GM18502 (cell line): Measurements from ENCODE around the gene CGB7.
"Not testable (repeated sequence)": the region's sequence is repeated elsewhere in the genome, so short reads cannot be mapped to it uniquely, and the experiment has no call there.

ENCODE experiments used
- ATAC-seq: cut with Tn5 transposase; IDR thresholded peaks from one replicate; pipeline ENCODE4 v1.9.1; 2021; ENCODE audit warnings: mild to moderate bottlenecking; ENCODE audit not compliant: unreplicated experiment, poor library complexity

CGB7 gene

DNA sequence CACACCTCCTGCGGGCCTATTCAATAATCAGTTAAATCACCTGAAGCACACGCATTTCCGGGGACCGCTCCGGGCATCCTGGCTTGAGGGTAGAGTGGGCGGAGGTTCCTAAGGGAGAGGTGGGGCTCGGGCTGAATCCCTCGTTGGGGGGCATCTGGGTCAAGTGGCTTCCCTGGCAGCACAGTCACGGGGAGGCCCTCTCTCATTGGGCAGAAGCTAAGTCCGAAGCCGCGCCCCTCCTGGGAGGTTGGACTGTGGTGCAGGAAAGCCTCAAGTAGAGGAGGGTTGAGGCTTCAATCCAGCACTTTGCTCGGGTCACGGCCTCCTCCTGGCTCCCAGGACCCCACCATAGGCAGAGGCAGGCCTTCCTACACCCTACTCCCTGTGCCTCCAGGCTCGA, 14.0 kb downstream of the CGB7 start, which contains the start of gene CGB5:
CGB5 (plus strand) TSS at position 301 of the 400 bp plus-strand sequence. CDS start 362 bp downstream, outside the sequence.
- not testable (repeated sequence) for ATAC-seq

DNA sequence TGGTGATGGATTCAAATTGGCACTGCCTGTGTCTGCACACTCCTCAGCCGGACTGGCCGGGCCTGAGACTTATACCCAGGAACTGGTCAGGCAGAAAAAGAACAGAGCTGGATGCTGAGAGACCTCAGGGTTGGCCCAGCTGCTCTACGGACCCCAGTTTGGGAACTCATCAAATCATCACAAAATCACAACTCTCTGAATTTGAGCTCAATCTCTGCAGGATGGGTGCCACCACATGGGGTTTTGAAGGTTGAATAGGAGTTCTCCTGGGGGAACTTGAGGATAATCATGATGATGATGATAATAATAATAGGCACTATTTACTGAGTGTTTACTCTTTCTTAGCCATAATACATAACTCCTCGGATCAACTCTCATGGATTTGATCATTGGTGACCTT, 14.9 kb downstream of the CGB7 start:
- ATAC-seq = not testable (repeated sequence)

DNA sequence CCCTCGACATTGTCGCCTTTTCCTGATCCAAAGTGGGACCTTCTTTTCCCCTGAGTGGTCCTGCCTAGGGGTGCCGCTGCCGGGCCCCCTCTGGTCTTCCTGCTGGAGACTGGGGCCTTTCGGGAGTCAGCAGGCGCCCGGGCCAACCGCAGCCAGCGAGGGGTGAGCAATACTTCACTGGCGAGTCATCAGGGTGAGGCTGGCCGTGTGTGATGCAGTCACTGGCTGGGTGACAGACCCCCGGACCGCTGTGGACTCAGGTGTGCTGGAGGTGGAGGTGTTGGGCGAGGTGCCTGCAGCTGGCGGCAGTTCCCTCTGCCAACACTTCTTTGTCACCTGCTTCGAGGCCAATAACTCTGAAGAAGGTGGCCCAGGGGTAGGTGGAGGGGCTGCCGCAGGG, 15.4 kb downstream of the CGB7 start:
- no peak for ATAC-seq

DNA sequence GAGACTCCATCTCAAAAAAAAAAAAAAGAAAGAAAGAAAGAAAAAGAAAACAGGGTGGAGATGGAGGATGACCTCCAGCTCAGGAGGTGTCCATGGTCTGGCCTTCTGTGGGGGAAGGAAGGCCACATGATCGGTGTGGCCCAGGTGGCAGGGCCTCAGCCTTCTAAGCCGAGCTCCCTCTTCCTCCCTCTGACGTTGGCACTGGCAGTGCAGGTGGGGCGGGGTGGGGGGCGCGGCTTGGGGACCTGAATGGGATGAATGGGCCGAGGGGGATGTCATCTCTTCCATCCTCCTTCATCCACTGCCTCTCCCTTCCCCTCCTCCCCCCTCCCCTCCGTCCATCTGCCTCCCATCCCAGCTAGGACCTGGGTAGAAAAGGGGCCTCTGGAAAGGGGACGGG, 17.8 kb downstream of the CGB7 start:
- ATAC-seq = not testable (repeated sequence)

DNA sequence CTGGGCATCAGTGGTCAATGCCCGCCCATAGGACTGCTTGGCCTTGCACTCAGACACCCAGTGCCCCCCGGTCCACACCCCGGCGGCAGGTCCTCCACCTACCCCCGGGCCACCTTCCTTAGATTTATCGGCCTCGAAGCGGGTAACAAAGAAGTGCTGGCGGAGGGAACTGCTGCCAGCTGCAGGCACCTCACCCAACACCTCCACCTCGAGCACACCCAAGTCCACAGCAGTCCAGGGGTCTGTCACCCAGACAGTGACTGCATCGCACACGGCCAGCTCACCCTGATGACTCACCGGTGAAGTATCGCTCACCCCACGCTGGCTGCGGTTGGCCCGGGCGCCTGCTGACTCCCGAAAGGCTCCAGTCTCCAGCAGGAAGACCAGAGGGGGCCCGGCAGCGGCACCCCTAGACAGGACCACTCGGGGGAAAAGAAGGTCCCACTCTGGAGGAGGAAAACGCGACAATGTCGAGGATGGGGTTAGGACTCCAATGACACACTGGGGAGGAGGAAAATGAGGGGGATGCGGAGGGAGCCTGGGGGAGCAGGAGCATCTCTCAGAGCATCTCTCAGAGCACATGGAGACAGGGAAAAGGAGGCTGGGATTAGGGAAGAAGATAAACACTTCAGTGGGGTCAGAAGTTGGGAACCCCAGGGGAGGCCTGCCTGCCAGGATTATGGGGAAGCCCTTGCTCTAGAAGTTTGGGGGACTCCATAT, 18.8 kb downstream of the CGB7 start:
- not testable (repeated sequence) for ATAC-seq

DNA sequence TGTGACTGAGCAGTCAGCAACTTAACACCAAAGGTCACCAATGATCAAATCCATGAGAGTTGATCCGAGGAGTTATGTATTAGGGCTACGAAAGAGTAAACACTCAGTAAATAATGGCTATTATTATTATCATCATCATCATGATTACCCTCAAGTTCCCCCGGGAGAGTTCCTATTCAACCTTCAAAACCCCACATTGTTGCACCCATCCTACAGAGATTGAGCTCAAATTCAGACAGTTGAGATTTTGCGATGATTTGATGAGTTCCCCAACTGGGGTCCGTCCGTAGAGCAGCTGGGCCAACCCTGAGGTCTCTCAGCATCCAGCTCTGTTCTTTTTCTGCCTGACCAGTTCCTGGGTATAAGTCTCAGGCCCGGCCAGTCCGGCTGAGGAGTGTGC, 19.4 kb downstream of the CGB7 start:
- ATAC-seq = not testable (repeated sequence)

DNA sequence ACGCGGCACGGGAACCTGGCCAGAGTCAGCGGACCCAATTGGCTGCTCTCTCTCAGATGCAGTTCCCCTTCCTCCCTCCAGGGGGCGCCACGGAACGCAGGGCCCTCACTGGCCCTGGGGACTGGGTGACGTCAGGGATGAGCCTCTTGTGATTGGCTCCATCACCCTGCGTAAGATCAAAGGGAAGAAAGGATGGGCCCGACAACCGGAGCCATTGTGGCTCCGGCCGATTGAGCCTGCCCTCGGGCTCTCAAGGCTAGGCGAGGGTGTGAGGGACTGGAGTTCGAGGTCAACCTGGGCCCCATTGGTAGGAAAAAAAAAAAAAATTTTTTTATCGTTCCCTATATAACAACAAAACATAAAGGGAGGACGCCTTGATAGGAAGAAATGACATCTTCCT, 20.7 kb downstream of the CGB7 start, which contains the start of gene CGB1:
CGB1 (minus strand) TSS at position 81 of the 400 bp plus-strand sequence. CDS start 184 bp downstream, outside the sequence.
- ATAC-seq = not testable (repeated sequence)

DNA sequence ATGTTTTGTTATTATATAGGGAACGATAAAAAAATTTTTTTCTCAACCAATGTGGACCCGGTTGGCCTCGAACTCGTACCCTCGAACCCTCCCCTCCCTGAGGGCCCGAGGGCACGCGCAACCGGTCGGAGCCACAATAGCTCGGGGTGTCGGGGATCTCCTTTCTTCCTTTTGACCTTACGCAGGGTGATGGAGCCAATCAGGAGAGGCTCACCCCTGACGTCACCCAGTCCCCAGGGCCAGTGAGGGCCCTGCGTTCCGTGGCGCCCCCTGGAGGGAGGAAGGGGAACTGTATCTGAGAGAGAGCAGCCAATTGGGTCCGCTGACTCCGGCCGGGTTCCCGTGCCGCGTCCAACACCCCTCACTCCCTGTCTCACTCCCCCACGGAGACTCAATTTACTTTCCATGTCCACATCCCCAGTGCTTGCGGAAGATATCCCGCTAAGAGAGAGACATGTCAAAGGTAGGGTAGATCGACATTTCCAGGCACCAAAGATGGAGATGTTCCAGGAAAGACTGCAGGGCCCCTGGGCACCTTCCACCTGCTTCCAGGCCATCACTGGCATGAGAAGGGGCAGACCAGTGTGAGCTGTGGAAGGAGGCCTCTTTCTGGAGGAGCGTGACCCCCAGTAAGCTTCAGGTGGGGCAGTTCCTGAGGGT, 25.8 kb downstream of the CGB7 start, which contains the start of gene CGB2:
CGB2 (plus strand) TSS at position 249 of the 660 bp plus-strand sequence; CDS start at position 455, 206 bp downstream.
- ATAC-seq = not testable (repeated sequence)

DNA sequence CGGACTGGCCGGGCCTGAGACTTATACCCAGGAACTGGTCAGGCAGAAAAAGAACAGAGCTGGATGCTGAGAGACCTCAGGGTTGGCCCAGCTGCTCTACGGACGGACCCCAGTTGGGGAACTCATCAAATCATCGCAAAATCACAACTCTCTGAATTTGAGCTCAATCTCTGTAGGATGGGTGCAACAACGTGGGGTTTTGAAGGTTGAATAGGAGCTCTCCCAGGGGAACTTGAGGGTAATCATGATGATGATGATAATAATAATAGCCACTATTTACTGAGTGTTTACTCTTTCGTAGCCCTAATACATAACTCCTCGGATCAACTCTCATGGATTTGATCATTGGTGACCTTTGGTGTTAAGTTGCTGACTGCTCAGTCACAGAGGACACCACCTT, 27.2 kb downstream of the CGB7 start:
- not testable (repeated sequence) for ATAC-seq

DNA sequence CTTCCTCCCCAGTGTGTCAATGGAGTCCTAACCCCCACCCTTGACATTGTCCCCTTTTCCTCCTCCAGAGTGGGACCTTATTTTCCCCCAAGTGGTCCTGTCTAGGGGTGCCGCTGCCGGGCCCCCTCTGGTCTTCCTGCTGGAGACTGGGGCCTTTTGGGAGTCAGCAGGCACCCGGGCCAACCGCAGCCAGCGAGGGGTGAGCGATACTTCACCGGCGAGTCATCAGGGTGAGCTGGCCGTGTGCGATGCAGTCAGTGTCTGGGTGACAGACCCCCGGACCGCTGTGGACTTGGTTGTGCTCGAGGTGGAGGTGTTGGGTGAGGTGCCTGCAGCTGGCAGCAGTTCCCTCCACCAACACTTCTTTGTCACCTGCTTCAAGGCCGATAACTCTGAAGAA, 27.8 kb downstream of the CGB7 start:
- not testable (repeated sequence) for ATAC-seq

DNA sequence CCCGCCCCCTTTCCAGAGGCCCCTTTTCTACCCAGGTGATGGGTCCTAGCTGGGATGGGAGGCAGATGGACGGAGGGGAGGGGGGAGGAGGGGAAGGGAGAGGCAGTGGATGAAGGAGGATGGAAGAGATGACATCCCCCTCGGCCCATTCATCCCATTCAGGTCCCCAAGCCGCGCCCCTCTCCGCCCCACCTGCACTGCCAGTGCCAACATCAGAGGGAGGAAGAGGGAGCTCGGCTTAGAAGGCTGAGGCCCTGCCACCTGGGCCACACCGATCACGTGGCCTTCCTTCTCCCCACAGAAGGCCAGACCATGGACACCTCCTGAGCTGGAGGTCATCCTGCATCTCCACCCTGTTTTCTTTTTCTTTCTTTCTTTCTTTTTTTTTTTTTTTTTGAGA, 28.9 kb downstream of the CGB7 start:
- not testable (repeated sequence) for ATAC-seq

DNA sequence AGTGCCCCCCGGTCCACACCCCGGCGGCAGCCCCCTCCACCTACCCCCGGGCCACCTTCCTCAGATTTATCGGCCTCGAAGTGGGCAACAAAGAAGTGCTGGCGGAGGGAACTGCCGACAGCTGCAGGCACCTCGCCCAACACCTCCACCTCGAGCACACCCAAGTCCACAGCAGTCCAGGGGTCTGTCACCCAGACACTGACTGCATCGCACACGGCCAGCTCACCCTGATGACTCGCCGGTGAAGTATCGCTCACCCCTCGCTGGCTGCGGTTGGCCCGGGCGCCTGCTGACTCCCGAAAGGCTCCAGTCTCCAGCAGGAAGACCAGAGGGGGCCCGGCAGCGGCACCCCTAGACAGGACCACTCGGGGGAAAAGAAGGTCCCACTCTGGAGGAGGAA, 31.9 kb downstream of the CGB7 start:
- ATAC-seq = not testable (repeated sequence)

DNA sequence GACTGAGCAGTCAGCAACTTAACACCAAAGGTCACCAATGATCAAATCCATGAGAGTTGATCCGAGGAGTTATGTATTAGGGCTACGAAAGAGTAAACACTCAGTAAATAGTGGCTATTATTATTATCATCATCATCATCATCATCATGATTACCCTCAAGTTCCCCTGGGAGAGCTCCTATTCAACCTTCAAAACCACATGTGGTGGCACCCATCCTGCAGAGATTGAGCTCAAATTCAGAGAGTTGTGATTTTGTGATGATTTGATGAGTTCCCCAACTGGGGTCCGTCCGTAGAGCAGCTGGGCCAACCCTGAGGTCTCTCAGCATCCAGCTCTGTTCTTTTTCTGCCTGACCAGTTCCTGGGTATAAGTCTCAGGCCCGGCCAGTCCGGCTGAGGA, 32.5 kb downstream of the CGB7 start:
- ATAC-seq = not testable (repeated sequence)

DNA sequence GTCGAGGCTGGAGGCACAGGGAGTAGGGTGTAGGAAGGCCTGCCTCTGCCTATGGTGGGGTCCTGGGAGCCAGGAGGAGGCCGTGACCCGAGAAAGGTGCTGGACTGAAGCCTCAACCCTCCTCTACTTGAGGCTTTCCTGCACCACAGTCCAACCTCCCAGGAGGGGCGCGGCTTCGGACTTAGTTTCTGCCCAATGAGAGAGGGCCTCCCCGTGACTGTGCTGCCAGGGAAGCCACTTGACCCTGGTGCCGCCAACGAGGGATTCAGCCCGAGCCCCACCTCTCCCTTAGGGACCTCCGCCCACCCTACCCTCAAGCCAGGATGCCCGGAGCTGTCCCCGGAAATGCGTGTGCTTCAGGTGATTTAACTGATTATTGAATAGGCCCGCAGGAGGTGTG, 33.3 kb downstream of the CGB7 start, which contains the start of gene CGB3:
CGB3 (minus strand) TSS at position 101 of the 400 bp plus-strand sequence. CDS start 362 bp downstream, outside the sequence.
- not testable (repeated sequence) for ATAC-seq

DNA sequence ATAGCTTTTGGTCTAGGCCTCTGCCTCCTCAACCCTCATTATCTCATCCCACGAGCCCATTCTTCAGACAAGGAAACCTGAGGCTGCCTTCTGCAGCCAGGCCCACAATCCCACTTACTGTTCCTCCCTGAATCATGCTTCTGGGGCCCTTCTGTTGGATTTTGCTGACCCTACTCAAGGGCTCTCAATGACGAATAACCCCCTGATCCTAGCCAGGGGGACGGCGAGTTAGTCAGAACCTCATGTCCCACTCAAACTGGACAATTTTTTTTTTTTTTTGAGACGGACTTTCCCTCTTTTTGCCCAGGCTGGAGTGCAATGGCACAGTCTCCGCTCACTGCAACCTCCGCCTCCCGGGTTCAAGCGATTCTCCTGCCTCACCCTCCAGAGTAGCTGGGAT, 35.4 kb downstream of the CGB7 start:
- ATAC-seq = no peak

DNA sequence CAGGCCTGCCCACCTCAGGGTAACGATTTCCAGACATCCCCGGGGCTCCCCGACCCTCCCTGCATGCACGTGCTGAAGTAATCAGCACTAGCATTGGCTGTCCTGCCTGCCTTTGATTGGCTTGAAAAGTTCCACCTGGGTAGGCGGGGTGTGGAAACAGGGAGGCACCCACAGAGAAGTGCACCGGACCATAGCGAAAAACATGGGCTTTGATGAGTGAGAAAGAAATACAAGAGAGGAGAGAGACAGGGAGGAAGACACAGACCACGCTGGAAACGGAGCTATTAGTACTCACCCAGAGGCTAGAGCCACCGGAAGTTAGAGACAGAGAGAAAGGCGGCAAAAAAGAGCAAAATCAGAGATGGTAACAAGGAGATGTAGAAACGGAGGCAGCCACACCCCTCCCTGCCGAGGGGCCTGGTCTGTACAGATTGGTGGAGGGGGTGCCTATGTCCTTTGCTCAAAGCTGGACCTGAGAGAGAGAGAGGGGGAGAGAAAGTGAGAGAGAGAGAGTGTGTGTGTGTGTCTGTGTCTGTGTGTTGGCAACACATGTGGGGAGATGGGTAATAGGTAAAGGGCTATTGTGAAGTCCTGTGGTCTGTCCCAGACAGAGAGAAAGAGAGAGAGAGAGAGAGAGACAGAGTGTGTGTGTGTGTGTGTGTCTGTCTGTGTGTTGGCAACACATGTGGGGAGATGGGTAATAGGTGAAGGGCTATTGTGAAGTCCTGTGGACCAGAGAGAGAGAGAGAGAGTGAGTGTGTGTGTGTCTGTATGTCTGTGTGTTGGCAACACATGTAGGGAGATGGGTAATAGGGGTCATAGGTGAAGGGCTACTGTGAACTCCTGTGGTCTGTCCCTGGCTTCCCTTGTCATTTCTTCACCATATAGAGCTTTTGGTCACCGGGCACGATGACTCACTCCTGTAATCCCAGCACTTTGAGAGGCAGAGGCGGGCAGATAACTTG, 36.3 kb downstream of the CGB7 start:
- ATAC-seq = no peak

DNA sequence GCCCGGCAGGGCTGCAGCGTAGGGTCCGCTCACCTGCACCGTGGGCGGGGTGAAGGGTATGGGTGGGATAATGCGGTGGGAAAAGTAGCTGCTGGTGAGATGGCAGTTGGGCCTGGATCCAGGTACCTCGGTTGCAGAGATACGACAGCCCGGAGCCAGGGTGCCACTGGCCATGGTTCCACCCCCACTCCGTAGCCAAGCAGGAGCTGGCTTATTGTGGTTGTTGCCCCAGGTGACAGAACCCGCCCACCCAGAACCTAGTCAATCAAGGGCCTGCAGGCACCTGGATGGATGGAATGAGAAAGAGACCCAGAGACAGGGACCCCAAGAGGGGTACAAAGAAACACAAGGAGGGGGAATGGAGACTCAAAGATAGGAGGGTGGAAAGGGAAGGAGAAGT, 37.2 kb downstream of the CGB7 start:
- ATAC-seq = no peak

DNA sequence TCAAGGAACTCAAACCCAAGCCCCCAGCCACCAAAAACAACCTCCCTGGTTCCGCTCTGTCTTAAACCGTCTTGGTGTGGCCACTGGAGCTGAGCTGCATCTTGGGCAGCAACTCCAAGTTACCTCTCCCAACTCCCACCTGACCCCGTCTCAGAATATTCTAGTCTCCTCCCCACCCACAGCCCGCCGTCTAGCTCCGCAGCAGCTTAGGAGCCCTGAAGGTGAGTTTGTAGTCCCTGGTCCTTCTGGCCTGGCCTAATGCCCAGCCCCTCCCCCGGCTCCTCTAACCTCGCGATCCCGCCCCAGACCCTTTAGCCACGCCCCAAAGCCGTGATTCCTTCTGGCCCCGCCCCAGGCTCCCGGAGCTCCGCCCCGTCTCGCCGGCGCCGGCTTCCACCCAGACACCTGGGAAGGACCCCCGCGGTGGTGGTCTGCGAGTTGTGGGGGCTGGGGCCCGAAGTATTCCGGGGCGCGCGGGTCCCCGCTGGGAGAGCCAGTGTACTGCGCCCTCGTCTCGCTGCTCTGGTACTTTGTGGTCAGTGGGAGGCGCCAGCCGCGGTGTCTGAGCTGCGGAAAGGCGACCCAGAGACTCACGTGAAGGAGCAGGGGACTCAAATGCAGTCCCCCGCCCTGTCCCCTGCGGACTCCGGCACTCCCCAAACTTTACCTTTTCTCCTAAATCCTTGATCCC, 38.2 kb downstream of the CGB7 start:
- no peak for ATAC-seq

DNA sequence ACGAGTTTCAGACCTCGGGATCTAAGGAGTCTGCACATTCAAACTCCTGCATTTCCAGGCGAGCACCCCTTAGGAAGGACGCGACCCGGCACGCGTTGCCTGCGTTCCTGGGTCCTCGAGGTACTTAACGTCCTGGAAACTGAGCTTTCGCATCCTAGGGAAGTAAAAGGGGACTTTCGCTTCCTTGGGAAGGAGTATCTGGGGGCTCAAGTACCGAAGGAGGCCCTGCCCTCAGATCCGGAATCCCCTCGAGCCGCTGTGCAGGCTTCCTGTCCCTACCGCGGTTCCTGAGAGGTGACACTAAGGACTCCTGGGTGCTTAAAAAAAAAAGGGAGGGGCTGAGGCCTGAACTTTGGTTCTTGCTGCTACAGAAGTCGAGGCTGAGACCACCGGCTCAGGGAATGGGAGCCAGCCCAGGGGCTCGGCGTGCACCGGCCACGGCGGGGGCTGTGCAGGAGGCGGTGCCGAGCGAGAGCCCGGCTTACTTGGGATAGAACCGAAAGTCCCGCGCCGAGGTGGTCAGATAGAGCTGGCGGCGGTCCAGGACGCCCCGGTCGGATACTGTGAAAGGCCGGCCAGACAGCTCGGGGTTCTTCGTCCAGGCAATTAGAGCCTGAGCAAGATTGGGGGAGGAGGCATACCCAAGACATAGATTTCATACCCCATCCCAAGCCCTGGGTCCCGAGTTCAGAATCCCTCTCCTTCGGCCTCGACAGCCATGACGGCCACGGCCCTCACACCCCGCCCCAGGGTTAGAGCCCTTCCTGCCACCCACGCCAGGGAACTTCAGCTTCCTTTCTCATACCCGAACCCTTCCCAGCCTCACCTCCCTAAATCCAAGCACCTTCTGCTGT, 38.9 kb downstream of the CGB7 start:
- ATAC-seq = not testable (repeated sequence)
